ENCODE measurements around the gene ADSL.
A peak's percentile ranks its signal among the peaks of the same experiment; 100 is the strongest.

DNA sequence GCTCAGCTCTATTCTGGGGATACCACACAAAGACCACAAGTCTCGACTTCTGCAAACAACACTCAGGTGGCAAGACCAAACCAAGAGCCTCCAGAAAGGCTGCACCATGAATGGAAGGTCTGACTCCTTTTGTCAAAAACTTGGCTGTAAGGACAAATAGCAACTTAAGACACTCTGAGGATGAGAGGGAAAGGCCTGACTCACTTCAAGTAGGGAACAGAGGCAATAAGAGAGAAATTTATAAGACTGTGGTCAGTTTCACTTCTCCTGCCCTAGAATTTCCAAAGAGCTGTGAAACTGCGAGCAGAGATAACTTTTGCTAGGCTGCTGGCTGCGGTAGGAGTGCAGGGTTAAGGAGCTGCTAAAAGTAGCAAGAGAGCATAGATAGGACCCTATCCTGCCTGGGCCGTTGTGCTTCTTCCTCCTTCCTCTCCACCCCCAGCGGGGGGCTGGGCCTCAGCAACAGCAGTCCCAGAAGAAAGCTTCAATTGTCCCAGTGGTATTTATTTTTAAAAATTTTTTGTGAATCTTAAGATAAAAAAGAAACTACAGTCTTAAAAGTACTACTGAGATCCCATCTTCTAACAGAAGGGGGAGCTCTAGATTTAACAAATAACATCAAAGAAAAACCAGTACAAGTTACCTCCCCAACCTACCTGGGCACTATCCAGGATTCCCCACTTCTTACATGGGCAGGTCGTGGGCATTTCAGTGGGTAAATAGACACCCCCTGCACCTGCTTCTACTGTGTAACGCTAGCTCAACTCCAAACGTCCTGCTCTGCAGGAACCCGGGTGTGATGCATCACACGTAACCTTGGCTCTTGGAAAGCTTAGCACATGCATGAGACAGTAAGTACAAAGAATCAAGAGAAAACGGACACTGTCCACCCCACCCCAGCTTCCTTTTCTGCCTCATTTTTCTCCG, 90.5 kb downstream of the ADSL start:
- TF ChIP-seq, protein P1, sequence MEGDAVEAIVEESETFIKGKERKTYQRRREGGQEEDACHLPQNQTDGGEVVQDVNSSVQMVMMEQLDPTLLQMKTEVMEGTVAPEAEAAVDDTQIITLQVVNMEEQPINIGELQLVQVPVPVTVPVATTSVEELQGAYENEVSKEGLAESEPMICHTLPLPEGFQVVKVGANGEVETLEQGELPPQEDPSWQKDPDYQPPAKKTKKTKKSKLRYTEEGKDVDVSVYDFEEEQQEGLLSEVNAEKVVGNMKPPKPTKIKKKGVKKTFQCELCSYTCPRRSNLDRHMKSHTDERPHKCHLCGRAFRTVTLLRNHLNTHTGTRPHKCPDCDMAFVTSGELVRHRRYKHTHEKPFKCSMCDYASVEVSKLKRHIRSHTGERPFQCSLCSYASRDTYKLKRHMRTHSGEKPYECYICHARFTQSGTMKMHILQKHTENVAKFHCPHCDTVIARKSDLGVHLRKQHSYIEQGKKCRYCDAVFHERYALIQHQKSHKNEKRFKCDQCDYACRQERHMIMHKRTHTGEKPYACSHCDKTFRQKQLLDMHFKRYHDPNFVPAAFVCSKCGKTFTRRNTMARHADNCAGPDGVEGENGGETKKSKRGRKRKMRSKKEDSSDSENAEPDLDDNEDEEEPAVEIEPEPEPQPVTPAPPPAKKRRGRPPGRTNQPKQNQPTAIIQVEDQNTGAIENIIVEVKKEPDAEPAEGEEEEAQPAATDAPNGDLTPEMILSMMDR (conservative IDR thresholded peaks at IDR 0.05; ENCODE audit: low read depth, low read length) = peak; percentile 67
- TF ChIP-seq EZH2 (IDR thresholded peaks at IDR 0.05; ENCODE audit: low read length, unreplicated experiment) = no peak
- TF ChIP-seq EZH2phosphoT487 (IDR thresholded peaks at IDR 0.05; ENCODE audit: borderline replicate concordance, low read length) = no peak
